KBM-7 (cell line): ENCODE measurements around the gene CYP2C8.
"Not testable (repeated sequence)": the region's sequence is repeated elsewhere in the genome, so short reads cannot be mapped to it uniquely, and the experiment has no call there.

ENCODE experiments used
- DNase-seq: peaks from one replicate; pipeline ENCODE4 v3.0.0-alpha.2; 2015
- in situ Hi-C: fragments of 300-500 bp; cut with MboI; formaldehyde crosslinking; loops from 2 replicates; pipeline ENCODE4 v1.14.3; 2020; ENCODE audit warnings: low sequenced_read_pairs, low pct_unique_long_range_greater_than_20kb, mixed read lengths

The CYP2C8 gene

GRCh38 chr10:95069286-95069685 is at the start of gene CYP2C8:
Gene CYP2C8 (minus strand): TSS chr10:95069497. CDS start chr10:95069402, 95 bp downstream.
- no peak for DNase-seq
- in situ Hi-C loops, result no loop called here

- no peak for DNase-seq
- in situ Hi-C loops, result no loop called here
Measured at GRCh38 chr10:95116869-95117269, 47.6 kb upstream of the CYP2C8 start.

DNA sequence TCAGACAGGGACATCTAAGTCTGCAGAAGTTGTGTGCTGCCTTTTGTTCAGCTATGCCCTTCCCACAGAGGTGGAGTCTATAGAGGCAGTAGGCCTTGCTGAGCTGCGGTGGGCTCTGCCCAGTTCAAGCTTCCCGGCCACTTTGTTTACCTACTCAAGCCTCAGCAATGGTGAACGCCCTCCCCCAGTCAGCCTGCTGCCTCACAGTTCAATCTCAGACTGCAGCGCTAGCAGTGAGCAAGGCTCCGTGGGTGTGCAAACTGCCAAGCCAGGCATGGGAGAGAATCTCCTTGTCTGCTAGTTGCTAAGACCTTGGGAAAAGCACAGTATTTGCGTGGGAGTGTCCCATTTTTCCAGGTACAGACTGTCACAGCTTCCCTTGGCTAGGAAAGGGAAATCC is 41.5 kb upstream of the CYP2C8 start:
- in situ Hi-C loops, result not testable (repeated sequence)

GRCh38 chr10:95097805-95098204 is 28.5 kb upstream of the CYP2C8 start:
- in situ Hi-C loops, result no loop called here
- no peak for DNase-seq

More for the DNA sequence above, 41.5 kb upstream of the CYP2C8 start:
- DNase-seq, result not testable (repeated sequence)

DNA sequence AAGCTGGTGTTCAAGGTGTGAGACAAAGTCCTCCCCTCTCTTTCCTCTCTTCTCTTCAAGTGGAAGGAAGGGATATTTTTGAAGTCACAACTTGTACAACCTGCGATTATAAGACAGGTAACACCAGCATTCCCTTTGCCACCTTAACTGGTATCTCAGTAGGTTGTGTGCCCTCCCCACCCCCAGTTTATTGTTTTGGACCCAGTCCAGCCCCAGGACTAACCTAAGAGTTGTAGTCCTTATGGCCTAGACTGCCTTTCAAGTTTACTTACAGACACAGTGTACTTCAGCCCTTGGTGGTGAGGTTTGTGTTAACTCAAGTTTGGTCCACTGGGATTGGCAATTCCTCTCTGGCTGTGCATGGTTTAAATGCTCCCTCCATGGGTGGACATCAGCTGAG is 26.8 kb upstream of the CYP2C8 start:
- in situ Hi-C loops, result no loop called here
- DNase-seq, result no peak

GRCh38 chr10:95079626-95080025 is 10.3 kb upstream of the CYP2C8 start:
- DNase-seq, in situ Hi-C loops: not testable (repeated sequence)

DNA sequence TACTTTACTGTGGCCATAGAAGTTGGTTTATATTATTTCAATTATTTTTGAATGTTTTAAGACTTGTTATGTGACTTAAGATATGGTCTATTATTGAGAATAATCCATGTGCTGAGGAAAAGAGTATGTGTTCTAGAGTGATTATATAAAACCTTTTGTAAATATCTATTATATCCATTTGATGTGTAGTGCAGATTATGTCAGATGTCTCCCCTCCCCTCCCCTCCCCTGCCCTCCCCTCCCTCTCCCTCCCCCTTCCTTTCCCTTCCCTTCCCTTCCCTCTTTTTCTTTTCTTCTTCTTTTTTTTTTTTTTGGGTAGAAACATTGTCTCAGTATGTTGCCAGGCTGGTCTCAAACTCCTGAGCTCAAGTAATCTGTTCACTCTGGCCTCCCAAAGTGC is 8.3 kb upstream of the CYP2C8 start:
- in situ Hi-C loops, result no loop called here
- no peak for DNase-seq

DNA sequence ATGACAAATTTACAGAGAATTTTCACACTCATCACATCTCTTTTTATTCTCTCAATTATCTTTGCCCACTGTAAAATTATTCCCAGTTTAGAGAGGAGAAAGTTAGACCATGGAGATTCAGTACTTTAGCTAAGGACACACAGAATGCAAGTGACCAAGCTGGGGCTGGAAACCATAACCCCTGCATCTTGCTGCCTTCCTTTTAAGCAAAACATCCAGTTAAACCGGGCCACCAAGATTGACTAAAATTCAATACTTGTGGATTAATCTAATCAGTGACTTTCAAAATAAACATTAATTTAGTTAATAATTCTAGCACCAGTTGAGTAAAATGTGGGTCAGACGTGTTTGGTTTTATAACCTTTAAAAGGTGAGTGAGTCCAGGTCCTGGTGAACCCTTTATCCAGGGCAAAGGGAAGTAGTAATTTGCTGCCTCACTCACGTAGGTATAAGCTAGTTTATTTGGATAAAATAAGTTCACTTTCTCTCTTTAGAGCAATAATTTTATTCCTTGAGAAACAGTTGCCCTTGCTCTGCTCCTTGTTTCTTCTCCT is 1.9 kb upstream of the CYP2C8 start:
- DNase-seq, result no peak

GRCh38 chr10:95064125-95064524 is 5.2 kb downstream of the CYP2C8 start:
- DNase-seq, result not testable (repeated sequence)

More for the DNA sequence above, 1.9 kb upstream of the CYP2C8 start:
- in situ Hi-C loops, result no loop called here

GRCh38 chr10:95056744-95057363 is 12.4 kb downstream of the CYP2C8 start:
- in situ Hi-C loops, result no loop called here
- DNase-seq, result no peak

More at GRCh38 chr10:95064125-95064524, 5.2 kb downstream of the CYP2C8 start:
- in situ Hi-C loops, result not testable (repeated sequence)

DNA sequence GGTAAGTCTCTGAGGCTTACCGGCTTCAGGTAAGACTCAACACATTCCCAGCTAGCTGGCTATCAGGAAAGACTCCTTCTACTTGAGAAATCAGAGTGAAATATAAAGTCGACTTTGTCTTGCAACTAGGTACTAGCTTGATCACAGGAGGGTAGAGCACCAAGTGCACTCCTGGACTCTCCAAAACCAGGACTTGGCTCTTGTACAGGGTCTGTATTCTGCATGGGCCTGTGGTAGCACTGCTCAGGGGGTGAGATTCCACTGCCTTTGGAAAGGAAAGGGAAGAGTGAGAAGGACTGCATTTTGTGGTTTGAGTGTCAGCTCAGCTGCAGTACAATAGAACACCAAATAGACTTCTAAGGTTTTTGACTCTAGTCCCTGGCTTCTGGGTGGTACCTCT is 19.4 kb downstream of the CYP2C8 start:
- no peak for DNase-seq
- in situ Hi-C loops, result no loop called here

- no peak for DNase-seq
- in situ Hi-C loops, result no loop called here
Measured at GRCh38 chr10:95048206-95048605, 21.1 kb downstream of the CYP2C8 start.

DNA sequence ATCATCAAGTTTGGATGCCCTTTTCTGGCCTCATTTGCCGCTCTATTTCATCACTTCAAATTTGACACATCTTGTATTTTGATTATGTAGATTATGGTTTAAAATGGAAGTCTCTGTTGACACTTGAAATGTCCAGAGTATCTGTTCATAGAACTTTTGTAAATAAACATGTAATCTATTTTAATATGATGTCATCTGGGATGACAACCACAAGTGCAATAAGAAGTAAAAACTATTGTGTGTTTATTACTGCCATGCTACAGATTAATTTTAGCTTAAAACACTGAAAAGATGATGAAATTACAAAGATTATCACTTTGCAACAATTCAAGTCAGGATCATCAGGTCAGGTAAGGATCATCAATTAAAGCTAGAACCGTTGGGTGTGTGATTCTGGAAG is 30.0 kb downstream of the CYP2C8 start:
- no peak for DNase-seq
- in situ Hi-C loops, result no loop called here

- DNase-seq, result no peak
Measured at GRCh38 chr10:95035332-95036295, 33.7 kb downstream of the CYP2C8 start.

DNA sequence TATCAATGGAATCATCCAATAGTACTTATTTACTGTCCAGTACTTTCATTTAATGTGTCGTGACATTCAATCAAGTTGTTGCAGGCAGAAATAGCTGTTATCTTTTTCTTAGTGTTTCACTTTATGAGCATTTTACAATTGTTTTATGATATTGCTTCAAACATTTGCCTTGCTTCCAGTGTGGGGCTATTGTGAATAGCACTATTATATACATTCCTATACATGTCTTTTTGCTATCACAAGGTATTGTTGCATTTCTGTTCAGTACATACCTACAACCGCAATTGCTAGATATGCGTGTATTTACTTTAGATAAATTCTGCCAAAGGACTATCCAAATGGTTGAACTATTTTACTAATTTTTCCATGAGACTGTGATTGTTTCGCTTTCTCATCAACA is 34.9 kb downstream of the CYP2C8 start:
- in situ Hi-C loops, result no loop called here

More at GRCh38 chr10:95035332-95036295, 33.7 kb downstream of the CYP2C8 start:
- in situ Hi-C loops, result no loop called here

DNA sequence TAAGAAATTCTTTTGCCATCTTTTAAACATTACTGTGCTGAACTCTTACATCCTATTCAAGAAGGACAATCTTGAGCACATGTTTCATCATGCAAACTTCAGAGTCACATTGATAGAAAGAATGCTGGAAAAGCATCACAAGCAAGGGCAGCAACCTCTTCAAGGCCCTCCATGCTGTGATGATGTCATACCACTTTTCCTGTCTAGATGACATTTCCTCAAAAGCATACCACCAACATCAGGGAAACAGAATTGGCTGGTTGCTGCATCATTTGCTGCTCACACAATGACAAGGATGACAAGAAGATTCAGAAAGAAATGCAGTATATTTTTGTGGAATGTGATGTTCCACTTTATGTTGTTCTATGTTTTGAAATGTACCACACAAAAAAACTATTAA is 37.6 kb downstream of the CYP2C8 start:
- peak; percentile 38 for DNase-seq
- in situ Hi-C loops, result no loop called here

More for the DNA sequence above, 34.9 kb downstream of the CYP2C8 start:
- no peak for DNase-seq

DNA sequence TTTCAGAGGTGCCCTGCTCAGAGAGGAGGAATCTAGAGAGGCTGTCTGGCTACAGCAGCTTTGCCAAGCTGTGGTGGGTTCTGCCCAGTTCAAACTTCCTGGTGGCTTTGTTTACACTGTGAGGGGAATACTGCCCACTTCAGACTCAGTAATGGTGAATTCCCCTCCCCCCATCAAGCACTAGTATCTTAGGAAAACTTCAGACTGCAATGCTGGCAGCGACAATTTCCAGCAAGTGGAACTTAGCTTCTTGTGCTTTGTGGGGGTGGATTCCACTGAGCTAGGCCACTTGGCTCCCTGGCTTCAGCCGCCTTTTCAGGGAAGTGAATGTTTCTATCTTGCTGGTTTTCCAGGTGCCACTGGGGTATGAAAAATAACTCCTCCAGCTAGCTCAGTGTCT is 42.8 kb downstream of the CYP2C8 start:
- no peak for DNase-seq
- in situ Hi-C loops, result no loop called here

GRCh38 chr10:94997741-94998174 is 71.5 kb downstream of the CYP2C8 start:
- in situ Hi-C loops, result no loop called here
- DNase-seq, result no peak

DNA sequence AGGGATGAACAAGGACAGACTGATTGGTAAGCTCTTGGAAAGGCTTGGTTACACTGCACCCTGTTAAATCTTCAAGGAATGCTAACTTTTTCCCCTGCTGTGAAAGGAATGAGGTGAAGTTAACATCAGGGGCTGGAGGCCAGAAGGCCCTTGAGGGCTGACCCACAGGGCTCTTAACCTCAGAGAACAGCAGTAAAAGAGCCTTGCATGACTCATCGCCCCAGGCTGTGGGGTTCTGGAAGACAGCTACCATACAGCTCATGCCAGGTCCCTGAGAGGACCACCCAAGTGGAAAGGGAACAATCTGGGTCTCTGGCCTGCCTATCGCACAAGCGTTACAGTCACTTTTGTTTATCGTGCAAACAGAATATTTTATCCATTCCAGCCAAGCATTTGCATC is 76.5 kb downstream of the CYP2C8 start:
- in situ Hi-C loops, result no loop called here
- no peak for DNase-seq
